ENCODE results near the gene TWNK. TPM values are rescaled to one million over a fixed set of nuclear protein-coding genes. Genes with fewer than 3 reads are reported as not detected.

Gene TWNK
- total RNA-seq, 1 experiment from 2014 or later = 28.2 TPM

DNA sequence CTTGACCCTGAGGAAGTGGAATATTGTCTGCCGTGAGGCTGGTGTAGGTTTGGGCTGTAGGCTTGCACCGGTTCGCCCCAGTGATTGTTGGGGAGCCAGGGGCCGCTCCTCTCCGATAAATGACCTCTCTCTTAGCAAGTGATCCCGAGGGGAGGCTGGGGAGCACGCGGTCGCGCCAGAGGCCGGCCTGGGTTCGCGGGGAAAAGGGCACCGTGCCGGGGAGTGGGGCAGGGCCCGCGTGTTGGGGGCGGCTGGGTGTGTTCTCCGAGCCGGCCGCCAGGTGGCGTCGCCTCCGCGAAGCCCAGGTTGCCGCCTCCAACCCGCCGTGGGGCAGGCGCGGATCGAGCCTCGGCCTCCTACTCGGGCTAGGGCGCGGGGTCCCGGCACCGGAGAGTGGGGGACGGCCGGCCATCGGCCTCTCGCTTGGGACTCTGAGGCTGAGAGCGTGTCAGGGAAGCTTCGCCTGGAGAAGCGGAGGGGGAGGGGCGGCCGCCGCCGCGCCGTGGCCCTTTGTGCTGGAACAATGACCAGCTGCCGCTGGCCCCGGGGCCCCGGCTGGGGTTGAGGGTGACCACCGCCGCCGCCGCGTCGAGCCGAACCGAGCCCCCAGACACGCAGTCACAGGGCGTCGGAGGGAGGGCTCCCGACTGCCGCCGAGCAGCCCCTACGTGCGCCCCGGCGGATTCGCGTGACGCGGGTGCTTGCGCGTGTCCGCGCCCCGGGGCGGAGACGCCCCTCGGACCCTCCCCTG is 11.8 kb downstream of the TWNK start (continued):
- TF ChIP-seq, protein P1, sequence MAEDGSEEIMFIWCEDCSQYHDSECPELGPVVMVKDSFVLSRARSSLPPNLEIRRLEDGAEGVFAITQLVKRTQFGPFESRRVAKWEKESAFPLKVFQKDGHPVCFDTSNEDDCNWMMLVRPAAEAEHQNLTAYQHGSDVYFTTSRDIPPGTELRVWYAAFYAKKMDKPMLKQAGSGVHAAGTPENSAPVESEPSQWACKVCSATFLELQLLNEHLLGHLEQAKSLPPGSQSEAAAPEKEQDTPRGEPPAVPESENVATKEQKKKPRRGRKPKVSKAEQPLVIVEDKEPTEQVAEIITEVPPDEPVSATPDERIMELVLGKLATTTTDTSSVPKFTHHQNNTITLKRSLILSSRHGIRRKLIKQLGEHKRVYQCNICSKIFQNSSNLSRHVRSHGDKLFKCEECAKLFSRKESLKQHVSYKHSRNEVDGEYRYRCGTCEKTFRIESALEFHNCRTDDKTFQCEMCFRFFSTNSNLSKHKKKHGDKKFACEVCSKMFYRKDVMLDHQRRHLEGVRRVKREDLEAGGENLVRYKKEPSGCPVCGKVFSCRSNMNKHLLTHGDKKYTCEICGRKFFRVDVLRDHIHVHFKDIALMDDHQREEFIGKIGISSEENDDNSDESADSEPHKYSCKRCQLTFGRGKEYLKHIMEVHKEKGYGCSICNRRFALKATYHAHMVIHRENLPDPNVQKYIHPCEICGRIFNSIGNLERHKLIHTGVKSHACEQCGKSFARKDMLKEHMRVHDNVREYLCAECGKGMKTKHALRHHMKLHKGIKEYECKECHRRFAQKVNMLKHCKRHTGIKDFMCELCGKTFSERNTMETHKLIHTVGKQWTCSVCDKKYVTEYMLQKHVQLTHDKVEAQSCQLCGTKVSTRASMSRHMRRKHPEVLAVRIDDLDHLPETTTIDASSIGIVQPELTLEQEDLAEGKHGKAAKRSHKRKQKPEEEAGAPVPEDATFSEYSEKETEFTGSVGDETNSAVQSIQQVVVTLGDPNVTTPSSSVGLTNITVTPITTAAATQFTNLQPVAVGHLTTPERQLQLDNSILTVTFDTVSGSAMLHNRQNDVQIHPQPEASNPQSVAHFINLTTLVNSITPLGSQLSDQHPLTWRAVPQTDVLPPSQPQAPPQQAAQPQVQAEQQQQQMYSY (CRISPR knock-in tag; IDR thresholded peaks at IDR 0.05) = no peak
- TF ChIP-seq NFE2L1 (CRISPR knock-in tag; IDR thresholded peaks at IDR 0.05) (no peak), ZNF423 (CRISPR knock-in tag; IDR thresholded peaks at IDR 0.05) (no peak), ZNF671 (CRISPR knock-in tag; IDR thresholded peaks at IDR 0.05) (no peak; the same call in 1 of the 2 replicates), ETV6 (CRISPR knock-in tag; IDR thresholded peaks at IDR 0.05) (0 out of 2 replicates have a peak, but pooled peaks have one; percentile 8), OVOL2 (CRISPR knock-in tag; IDR thresholded peaks at IDR 0.05; ENCODE audit: borderline replicate concordance) (no peak), ZNF416 (CRISPR knock-in tag; IDR thresholded peaks at IDR 0.05) (no peak), CDX4 (CRISPR knock-in tag; IDR thresholded peaks at IDR 0.05; ENCODE audit: borderline replicate concordance) (no peak), PRRX2 (CRISPR knock-in tag; IDR thresholded peaks at IDR 0.05) (no peak), IRF2 (CRISPR knock-in tag; IDR thresholded peaks at IDR 0.05; ENCODE audit: borderline replicate concordance, low read depth) (no peak), ATF1 (CRISPR knock-in tag; IDR thresholded peaks at IDR 0.05) (no peak; the same call in 1 of the 2 replicates), KAT7 (CRISPR knock-in tag; IDR thresholded peaks at IDR 0.05; ENCODE audit: borderline replicate concordance) (peak; percentile 56; the same call in 1 of the 2 replicates), MXD4 (CRISPR knock-in tag; IDR thresholded peaks at IDR 0.05; ENCODE audit: borderline replicate concordance) (no peak), ZNF219 (CRISPR knock-in tag; IDR thresholded peaks at IDR 0.05; ENCODE audit: borderline replicate concordance) (no peak), ZNF317 (CRISPR knock-in tag; IDR thresholded peaks at IDR 0.05; ENCODE audit: borderline replicate concordance, low read depth) (0 out of 2 replicates have a peak, but pooled peaks have one; percentile 20), EMX1 (CRISPR knock-in tag; IDR thresholded peaks at IDR 0.05) (no peak), MLX (CRISPR knock-in tag; IDR thresholded peaks at IDR 0.05) (no peak), PREB (CRISPR knock-in tag; IDR thresholded peaks at IDR 0.05; ENCODE audit: borderline replicate concordance) (no peak), RELA (CRISPR knock-in tag; IDR thresholded peaks at IDR 0.05; ENCODE audit: borderline replicate concordance) (no peak), E2F1 (CRISPR knock-in tag; IDR thresholded peaks at IDR 0.05) (0 out of 2 replicates have a peak, but pooled peaks have one; percentile 41)
- TF ChIP-seq, protein P2, sequence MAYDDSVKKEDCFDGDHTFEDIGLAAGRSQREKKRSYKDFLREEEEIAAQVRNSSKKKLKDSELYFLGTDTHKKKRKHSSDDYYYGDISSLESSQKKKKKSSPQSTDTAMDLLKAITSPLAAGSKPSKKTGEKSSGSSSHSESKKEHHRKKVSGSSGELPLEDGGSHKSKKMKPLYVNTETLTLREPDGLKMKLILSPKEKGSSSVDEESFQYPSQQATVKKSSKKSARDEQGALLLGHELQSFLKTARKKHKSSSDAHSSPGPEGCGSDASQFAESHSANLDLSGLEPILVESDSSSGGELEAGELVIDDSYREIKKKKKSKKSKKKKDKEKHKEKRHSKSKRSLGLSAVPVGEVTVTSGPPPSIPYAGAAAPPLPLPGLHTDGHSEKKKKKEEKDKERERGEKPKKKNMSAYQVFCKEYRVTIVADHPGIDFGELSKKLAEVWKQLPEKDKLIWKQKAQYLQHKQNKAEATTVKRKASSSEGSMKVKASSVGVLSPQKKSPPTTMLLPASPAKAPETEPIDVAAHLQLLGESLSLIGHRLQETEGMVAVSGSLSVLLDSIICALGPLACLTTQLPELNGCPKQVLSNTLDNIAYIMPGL (CRISPR knock-in tag; IDR thresholded peaks at IDR 0.05) = peak; percentile 100
- TF ChIP-seq, protein P3, sequence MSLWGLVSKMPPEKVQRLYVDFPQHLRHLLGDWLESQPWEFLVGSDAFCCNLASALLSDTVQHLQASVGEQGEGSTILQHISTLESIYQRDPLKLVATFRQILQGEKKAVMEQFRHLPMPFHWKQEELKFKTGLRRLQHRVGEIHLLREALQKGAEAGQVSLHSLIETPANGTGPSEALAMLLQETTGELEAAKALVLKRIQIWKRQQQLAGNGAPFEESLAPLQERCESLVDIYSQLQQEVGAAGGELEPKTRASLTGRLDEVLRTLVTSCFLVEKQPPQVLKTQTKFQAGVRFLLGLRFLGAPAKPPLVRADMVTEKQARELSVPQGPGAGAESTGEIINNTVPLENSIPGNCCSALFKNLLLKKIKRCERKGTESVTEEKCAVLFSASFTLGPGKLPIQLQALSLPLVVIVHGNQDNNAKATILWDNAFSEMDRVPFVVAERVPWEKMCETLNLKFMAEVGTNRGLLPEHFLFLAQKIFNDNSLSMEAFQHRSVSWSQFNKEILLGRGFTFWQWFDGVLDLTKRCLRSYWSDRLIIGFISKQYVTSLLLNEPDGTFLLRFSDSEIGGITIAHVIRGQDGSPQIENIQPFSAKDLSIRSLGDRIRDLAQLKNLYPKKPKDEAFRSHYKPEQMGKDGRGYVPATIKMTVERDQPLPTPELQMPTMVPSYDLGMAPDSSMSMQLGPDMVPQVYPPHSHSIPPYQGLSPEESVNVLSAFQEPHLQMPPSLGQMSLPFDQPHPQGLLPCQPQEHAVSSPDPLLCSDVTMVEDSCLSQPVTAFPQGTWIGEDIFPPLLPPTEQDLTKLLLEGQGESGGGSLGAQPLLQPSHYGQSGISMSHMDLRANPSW (CRISPR knock-in tag; conservative IDR thresholded peaks at IDR 0.05; ENCODE audit: low read depth) = no peak
- TF ChIP-seq, protein P4, sequence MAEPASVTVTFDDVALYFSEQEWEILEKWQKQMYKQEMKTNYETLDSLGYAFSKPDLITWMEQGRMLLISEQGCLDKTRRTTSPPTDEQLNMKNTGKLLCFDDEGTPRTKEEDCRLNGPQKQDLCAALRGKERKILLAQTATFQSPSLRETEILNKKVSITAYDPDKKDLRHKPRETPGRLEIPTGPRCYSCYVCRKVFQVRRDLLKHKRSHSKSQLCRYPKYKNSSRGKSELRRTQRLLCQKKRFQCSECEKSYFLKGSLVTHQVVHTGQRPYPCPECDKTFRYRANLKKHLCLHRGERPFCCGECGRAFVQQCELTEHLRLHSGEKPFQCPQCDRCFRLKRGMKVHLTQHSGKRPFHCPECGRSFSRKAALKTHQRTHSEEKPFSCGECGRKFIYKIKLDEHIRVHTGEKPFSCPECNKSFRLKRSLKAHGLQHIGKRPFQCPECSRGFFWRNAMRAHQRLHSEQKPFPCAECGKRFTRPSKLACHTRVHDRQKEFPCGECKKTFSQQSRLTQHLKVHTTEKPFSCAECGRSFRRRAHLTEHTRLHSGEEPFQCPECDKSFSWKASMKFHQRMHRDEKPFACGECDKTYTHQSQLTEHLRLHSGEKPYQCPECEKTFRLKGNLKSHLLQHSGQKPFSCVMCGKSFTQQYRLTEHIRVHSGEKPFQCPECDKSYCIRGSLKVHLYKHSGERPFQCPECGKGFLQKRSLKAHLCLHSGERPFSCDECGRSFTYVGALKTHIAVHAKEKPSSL (CRISPR knock-in tag; conservative IDR thresholded peaks at IDR 0.05) = no peak
- TF ChIP-seq, protein P5, sequence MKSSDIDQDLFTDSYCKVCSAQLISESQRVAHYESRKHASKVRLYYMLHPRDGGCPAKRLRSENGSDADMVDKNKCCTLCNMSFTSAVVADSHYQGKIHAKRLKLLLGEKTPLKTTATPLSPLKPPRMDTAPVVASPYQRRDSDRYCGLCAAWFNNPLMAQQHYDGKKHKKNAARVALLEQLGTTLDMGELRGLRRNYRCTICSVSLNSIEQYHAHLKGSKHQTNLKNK (CRISPR knock-in tag; IDR thresholded peaks at IDR 0.05) = no peak
